ENCODE data around the gene AOPEP. TPM values are rescaled to one million over a fixed set of nuclear protein-coding genes. Genes with fewer than 3 reads are reported as not detected.

AOPEP gene
- total and polyA plus RNA-seq, 2 of the 13 experiments (the other 11 are each of a cell fraction or from before 2014, with no cell fraction given) = 22.2 to 41.6 TPM

GRCh38 chr9:94941211-94941875, 214.8 kb downstream of the AOPEP start (continued):
- TF ChIP-seq RFXAP (CRISPR knock-in tag; IDR thresholded peaks at IDR 0.05; ENCODE audit: borderline replicate concordance) = no peak
- TF ChIP-seq MYPOP (CRISPR knock-in tag; IDR thresholded peaks at IDR 0.05) = peak; percentile 31; the same call in 1 of the 2 replicates
- TF ChIP-seq ZNF891 (CRISPR knock-in tag; IDR thresholded peaks at IDR 0.05) = no peak
- no peak for TF ChIP-seq GLMP (CRISPR knock-in tag; IDR thresholded peaks at IDR 0.05; ENCODE audit: borderline replicate concordance)
- TF ChIP-seq TP53 (CRISPR knock-in tag; conservative IDR thresholded peaks at IDR 0.05) = 0 out of 2 replicates have a peak, but pooled peaks have one; percentile 60
- no peak for TF ChIP-seq PRDM15 (CRISPR knock-in tag; IDR thresholded peaks at IDR 0.05)
- no peak for TF ChIP-seq FOXP1 (IDR thresholded peaks at IDR 0.05)
- 0 out of 2 replicates have a peak, but pooled peaks have one; percentile 12 for TF ChIP-seq FOXP1 (CRISPR knock-in tag; IDR thresholded peaks at IDR 0.05)
- peak; percentile 48; the same call in 1 of the 2 replicates for TF ChIP-seq SMC3 (IDR thresholded peaks at IDR 0.05; ENCODE audit: low read length)
- no peak for TF ChIP-seq SETDB1 (CRISPR knock-in tag; IDR thresholded peaks at IDR 0.05; ENCODE audit: borderline replicate concordance)
- no peak for TF ChIP-seq ZNF552 (CRISPR knock-in tag; IDR thresholded peaks at IDR 0.05; ENCODE audit: borderline replicate concordance)
- TF ChIP-seq GMEB1 (CRISPR knock-in tag; IDR thresholded peaks at IDR 0.05; ENCODE audit: borderline replicate concordance) = no peak
- TF ChIP-seq ATF4 (CRISPR knock-in tag; IDR thresholded peaks at IDR 0.05) = no peak
- no peak for TF ChIP-seq KAT7 (CRISPR knock-in tag; IDR thresholded peaks at IDR 0.05; ENCODE audit: borderline replicate concordance)
- TF ChIP-seq HBP1 (CRISPR knock-in tag; IDR thresholded peaks at IDR 0.05; ENCODE audit: low read depth) = no peak
- TF ChIP-seq SRF (IDR thresholded peaks at IDR 0.05; ENCODE audit: low read depth, low read length) = no peak
- TF ChIP-seq ZNF354B (CRISPR knock-in tag; IDR thresholded peaks at IDR 0.05) = no peak
- no peak for TF ChIP-seq TRIM24 (CRISPR knock-in tag; IDR thresholded peaks at IDR 0.05)
- TF ChIP-seq MATR3 (CRISPR knock-in tag; IDR thresholded peaks at IDR 0.05) = no peak
- TF ChIP-seq SCMH1 (CRISPR knock-in tag; IDR thresholded peaks at IDR 0.05; ENCODE audit: borderline replicate concordance) = no peak
